HG02884 (cell line): ENCODE measurements around the gene IRF7.
"Not testable (repeated sequence)": the region's sequence is repeated elsewhere in the genome, so short reads cannot be mapped to it uniquely, and the experiment has no call there.

Source experiments
- ATAC-seq: cut with Tn5 transposase; IDR thresholded peaks from one replicate; pipeline ENCODE4 v1.9.1; 2021; ENCODE audit warnings: mild to moderate bottlenecking, moderate library complexity; ENCODE audit not compliant: unreplicated experiment

The IRF7 gene

GRCh38 chr11:615504-616319 lies at the start of gene IRF7:
Gene IRF7, minus strand, starts transcription at chr11:615950. Its CDS starts 586 bp downstream, at chr11:615364.
- peak; percentile 77 for ATAC-seq

- no peak for ATAC-seq
Observed at GRCh38 chr11:665062-665703, 49.4 kb upstream of the IRF7 start.

- ATAC-seq = no peak
Observed at GRCh38 chr11:662689-663274, 47.0 kb upstream of the IRF7 start.

- ATAC-seq = no peak
Observed at GRCh38 chr11:660681-661444, 45.1 kb upstream of the IRF7 start.

- no peak for ATAC-seq
Observed at GRCh38 chr11:660281-660680, 44.5 kb upstream of the IRF7 start.

DNA sequence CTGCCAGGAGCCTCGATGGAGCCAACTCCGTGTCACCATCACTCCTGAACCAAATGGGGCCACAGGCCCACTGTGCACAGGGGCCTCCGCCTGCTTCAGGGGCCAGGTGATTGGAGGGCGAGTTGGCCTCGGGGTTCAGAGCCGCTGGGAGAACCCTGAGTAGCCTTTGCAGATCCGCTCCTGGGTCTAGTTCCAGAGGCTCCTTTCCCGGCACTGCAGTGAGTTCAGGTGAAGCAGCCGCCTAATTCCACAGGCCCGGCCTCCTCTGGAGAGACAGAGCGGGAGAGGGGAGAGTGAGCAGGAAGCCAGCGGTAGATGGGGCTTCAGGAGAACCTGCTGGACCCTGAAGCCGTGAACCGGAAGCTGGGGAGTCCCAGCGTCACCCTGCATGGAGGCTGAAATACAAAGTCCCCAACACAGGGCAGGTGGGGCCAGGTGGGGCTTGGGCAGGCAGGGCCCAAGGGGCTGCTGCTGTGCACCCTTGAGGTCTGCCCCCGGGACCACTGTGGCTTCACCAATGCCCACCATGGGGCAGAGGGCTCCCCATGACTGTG lies 43.9 kb upstream of the IRF7 start:
- no peak for ATAC-seq

- no peak for ATAC-seq
Observed at GRCh38 chr11:657691-658126, 42.0 kb upstream of the IRF7 start.

GRCh38 chr11:656866-657265 lies 41.1 kb upstream of the IRF7 start:
- ATAC-seq = no peak

DNA sequence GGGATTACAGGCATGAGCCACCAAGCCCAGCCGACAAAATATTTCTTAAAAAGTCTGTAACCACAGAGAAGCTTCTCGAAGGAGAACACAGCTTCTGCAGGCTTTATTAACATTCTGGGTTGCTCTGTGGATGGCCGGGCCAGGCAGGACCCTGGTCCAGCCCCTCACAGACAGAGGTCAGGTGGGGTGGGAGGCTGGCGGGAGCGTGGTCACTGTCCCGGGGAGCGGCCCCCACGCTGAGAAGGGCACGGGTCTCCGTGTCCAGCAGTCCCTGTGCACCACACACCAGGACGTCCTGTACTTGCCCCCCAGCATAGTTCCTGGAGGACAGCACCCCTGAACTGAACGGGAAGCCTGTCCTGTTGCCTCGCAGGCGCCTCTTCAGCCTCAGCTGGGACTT lies 40.7 kb upstream of the IRF7 start:
- no peak for ATAC-seq

DNA sequence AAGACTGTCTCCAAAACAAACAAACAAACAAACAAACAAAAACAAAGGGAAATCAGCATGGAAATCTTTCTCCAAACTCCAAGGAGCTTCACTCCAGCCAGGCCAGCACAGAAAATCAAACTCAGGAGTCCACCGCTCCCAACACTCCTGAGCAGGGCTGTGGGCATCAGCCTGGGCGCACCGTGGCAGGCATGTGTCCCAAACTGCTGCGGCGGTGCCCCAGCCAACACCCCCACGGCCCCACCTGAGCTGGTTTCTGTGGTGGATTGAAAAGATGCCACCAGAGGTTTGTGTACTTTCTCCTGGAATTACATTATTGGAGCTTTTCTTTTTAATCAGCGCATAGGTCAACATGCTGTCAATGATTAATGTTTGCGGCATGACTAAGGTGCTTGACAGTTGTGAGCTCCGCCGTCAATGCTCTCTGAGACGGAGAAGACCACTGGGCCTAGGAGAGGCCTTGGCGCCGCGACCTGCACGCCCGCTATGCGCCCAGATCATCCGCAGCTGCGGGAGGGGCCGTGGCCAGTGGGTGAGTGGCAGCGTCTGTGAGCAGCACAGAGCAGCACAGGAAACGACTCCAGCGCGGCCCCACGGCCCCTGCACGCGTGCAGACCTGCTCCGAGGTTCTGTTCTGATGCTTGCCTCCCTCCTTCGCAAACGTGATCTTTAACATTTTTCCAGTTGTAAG lies 39.4 kb upstream of the IRF7 start:
- ATAC-seq = no peak

- not testable (repeated sequence) for ATAC-seq
Observed at GRCh38 chr11:654444-654843, 38.7 kb upstream of the IRF7 start.

DNA sequence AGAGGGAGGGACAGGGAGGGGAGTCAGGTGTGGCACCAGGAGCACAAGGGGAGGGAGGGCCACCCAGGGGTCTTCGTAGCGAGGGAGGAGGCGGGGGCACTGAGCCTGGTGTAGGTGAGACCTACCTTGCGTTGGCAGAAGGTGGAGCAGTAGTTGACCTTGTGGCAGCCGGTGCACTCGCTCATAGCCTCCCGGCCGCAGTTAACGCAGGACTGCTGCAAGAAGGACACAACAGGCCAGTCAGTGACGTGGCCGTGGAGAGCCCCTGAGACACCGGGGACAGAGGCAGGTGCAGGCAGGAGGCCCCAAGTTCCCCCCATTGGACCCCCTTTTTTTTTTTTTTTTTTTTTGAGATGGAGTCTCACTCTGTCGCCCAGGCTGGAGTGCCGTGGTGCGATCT lies 38.1 kb upstream of the IRF7 start:
- no peak for ATAC-seq

GRCh38 chr11:653136-653535 lies 37.4 kb upstream of the IRF7 start:
- not testable (repeated sequence) for ATAC-seq

GRCh38 chr11:650482-650881 lies 34.7 kb upstream of the IRF7 start:
- ATAC-seq = no peak

- not testable (repeated sequence) for ATAC-seq
Observed at GRCh38 chr11:647672-648158, 32.0 kb upstream of the IRF7 start.

DNA sequence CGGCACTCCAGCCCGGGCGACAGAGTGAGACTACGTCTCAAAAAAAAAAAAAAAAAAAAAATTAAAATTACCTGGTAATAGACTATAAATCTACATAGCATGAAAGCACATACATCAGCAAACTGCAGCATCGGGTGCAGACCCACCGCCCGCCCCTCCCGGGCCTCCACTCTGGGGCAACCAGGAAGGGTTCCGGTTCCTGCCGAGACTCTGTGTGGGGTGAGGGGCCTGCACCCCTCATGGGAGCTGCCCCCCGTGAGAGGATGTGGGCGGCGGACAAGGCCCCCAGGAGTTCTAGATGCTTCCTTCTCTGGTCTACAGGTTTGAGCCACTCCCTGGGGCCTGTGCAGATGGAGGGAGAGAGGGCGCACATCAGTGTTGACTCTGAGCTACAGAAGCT lies 30.5 kb upstream of the IRF7 start:
- no peak for ATAC-seq

DNA sequence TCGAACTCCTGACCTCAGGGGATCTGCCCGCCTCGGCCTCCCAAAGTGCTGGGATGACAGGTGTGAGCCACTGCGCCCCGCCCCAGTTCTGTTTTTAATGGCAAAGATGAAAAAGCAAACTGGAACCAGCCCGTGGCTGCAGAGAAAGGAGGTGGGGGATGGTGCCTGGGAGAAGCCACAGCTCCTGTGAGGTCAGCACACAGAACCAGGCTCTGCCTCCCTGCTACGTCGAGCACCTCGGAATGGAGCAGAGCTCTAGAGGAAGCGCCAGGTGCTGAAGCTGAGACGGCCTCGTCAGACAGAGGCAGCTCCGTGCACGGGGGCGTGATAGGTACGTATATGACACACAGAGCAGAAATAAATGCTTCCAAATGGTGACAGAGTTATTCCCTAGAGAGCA lies 29.8 kb upstream of the IRF7 start:
- ATAC-seq = no peak

- no peak for ATAC-seq
Observed at GRCh38 chr11:643849-644738, 28.3 kb upstream of the IRF7 start.

GRCh38 chr11:643366-643765 lies 27.6 kb upstream of the IRF7 start:
- no peak for ATAC-seq
